Measurements from ENCODE around the gene GAMT.

The GAMT gene

GRCh38 chr19:1362387-1363257, 38.7 kb downstream of the GAMT start:
- DNase-seq: no peak

- DNase-seq: peak; percentile 82
These were observed 39.5 kb downstream of the GAMT start for GRCh38 chr19:1361601-1362386.

- DNase-seq: peak; percentile 81
These were observed 40.4 kb downstream of the GAMT start for GRCh38 chr19:1360818-1361461.

DNA sequence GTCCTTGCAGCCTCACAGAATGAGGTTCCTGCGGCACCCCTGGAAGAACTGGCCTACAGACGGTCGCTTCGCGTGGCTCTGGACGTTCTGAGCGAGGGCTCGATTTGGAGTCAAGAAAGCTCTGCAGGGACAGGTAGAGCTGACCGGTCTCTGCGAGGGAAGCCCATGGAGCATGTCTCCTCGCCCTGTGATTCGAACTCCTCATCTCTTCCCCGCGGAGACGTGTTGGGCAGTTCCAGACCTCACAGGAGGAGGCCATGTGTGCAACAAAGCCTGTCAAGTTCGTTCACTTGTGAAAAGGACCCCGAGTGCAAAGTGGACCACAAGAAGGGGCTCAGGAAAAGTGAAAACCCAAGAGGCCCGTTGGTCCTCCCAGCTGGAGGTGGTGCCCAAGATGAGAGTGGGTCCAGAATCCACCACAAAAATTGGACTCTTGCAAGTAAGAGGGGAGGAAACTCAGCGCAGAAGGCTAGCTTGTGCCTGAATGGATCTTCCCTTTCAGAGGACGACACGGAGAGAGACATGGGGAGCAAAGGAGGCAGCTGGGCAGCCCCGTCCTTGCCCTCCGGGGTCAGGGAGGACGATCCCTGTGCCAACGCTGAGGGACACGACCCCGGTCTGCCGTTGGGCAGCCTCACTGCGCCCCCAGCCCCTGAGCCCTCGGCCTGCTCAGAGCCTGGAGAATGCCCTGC, 41.1 kb downstream of the GAMT start:
- DNase-seq: no peak

DNA sequence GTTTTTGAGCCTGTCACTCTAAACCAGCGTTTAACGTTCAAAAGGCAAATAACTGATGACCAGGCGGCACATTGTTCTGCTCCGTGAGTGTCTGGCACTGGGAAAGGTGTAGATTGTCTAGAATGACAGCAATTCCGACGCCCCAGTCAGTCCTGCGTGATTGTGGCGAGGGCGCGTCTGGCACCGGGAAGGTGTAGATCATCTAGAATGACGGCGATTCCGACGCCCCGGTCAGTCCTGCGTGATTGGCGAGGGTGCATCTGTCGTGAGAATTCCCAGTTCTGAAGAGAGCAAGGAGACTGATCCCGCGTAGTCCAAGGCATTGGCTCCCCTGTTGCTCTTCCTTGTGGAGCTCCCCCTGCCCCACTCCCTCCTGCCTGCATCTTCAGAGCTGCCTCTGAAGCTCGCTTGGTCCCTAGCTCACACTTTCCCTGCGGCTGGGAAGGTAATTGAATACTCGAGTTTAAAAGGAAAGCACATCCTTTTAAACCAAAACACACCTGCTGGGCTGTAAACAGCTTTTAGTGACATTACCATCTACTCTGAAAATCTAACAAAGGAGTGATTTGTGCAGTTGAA, 43.7 kb downstream of the GAMT start:
- no peak for DNase-seq

GRCh38 chr19:1356508-1356865, 44.9 kb downstream of the GAMT start:
- peak; percentile 77 for DNase-seq

DNA sequence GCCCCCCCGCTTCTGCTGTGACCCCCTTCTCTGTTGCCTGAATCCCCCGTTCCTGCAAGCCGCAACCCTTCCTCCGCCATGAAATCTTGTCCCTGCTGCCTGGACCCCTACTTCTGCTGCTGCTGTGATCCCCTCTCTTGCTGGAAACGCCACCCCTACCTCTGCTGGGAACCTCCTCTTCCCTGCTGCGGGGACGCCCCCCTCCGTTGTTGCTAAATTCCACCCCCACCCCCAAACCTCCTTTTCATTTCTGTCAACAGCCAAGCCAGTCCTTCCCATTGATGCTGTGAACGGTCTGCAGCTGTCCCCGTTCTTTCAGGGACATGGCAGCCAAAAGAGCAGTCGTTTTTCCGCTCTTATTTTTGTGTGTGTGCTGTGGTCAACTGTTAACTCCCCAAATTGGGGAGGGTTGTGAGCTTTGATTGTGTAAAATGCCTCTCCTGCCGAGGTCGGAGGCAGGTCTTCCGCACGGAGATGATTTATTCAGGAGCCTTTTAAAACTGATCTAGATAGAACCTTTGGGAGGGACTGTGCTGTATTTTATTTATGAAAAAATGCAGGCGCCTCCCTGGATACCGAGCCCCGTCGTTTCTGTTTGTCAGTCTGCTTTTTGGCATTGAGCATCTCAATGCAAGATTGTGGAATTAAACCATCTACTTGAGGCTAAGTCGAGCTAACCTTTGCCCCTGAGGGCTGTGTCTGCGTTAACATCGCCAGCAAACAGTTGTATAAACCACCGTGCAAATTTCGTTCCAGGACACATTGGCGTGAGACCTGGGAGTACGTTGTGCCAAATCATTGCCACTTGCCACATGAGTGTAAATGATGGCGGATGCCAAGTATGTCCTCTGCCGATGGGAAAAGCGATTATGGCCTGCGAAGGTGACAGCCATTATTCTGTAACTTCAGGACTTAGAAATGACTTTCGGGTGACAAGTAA, 45.5 kb downstream of the GAMT start:
- DNase-seq: no peak

DNA sequence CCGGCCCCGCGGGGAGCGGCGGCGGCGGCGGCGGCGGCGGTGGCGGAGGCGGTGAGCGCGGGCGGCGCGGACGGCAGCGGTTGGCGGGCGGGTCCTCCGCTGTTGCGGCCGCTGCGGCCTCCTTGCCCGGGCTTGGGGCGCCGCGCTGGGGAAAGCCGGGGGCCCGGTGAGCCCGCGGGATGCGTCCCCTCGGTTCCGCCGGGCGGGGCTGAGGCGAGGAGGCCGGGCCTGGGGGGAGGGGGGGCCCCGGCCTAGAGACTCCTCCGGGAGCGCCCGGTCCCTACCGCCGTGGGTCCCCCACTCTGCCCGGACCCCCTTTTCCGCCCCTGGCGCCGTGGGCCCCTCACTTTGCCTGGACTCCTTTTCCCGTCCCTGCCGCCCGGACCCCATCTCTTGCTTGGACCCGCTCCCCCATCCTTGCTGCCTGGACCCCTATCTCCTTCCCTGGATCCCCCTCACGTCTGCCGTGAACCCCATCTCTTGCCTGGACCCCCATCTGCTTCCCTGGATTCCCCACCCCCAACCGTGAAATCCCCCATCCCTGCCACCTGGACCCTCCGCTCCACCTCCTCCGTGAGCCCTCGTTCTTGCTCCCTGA, 46.3 kb downstream of the GAMT start:
- no peak for DNase-seq

- DNase-seq: no peak
These were observed 48.2 kb downstream of the GAMT start for GRCh38 chr19:1353144-1353543.

DNA sequence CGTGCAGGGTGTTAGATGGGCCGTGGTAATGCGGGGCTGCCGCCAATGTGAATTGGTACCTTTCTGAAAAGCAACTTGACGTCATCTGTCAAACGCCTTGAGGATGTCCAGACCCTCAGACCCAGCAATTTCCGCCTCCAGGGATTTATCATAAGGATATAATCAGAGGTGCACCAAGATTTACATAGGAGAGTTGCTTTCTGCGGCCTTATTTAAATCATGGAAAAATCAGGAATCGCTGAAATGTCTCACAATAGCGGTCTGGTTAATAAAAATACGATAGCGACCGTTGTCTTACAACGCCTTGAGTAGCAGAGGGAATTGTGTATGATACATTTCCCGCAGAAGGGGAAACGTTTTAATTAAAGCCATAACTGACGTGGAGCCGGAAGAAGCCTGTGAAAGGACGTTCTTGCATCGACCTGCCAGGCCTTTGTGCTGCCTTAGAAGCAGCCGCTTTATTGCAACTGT, 49.9 kb downstream of the GAMT start:
- DNase-seq: peak; percentile 59

DNA sequence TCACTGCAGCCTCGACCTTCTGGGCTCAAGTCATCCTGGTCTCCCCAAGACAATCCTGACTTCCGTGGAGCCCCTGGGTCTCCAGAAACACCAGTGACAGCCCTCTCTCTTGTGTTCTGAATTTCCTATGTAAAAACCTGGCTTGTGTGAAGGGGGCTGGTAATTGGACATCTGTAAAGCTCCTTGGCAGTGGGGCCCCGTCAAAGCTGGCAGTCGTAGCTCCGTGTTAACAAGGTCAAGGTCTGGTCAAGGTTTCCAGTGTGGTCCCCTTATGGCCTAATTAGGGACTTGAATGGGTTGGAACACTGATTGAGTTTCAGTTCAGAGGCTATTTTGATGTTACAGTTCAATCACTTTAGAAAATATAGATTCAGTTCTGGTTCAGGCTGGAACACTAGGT, 50.5 kb downstream of the GAMT start:
- DNase-seq: no peak

GRCh38 chr19:1349211-1349610, 52.1 kb downstream of the GAMT start:
- no peak for DNase-seq

All from fibroblast of skin of right quadriceps (primary cell).